Esophagus squamous epithelium (tissue), 4 donors: Measurements from ENCODE around the gene TBC1D5.

Experiments used
- CTCF ChIP-seq, 6 experiments: fragments of 450-650 bp in 4 of 6; fragments of 200-600 bp in 2 of 6; sonication (generic) in 2 of 6; IDR thresholded peaks; one replicate each; pipeline ENCODE4 v1.5.1; 2016 to 2019; ENCODE audit warnings: antibody characterized with exemption in 6 of 6, mild to moderate bottlenecking in 4 of 6, moderate library complexity in 4 of 6
- POLR2A ChIP-seq, 4 donors: fragments of 450-650 bp; IDR thresholded peaks; one replicate each; pipeline ENCODE4 v1.6.1; 2017; ENCODE audit warnings: antibody characterized with exemption in 4 of 4, mild to moderate bottlenecking in 4 of 4, moderate library complexity in 3 of 4

GRCh38 chr3:17357035-17357710, 385.3 kb downstream of the TBC1D5 start:
- TF ChIP-seq CTCF (IDR thresholded peaks at IDR 0.05) (no peak), POLR2A (IDR thresholded peaks at IDR 0.05) (no peak)
